Thyroid gland (tissue), 4 donors: ENCODE data around the gene ING5.

Experiments
- CTCF ChIP-seq, 6 experiments: fragments of 200-600 bp in 3 of 6; fragments of 450-650 bp in 3 of 6; sonication (generic) in 3 of 6; IDR thresholded peaks; one replicate each; pipeline ENCODE4 v1.5.1; 2016 to 2019; ENCODE audit warnings: antibody characterized with exemption in 6 of 6, mild to moderate bottlenecking in 2 of 6, inconsistent platforms in 1 of 6, moderate library complexity in 1 of 6
- POLR2A ChIP-seq, 2 donors: fragments of 450-650 bp; IDR thresholded peaks; one replicate each; pipeline ENCODE4 v1.6.1; 2017; ENCODE audit warnings: antibody characterized with exemption in 2 of 2, mild to moderate bottlenecking in 2 of 2, moderate library complexity in 1 of 2

GRCh38 chr2:241695651-241696050 lies 6.2 kb upstream of the ING5 start:
- TF ChIP-seq CTCF (IDR thresholded peaks at IDR 0.05) (no peak), POLR2A (IDR thresholded peaks at IDR 0.05) (no peak)
